Measurements from ENCODE around the gene PLXNB3.
"Not testable (repeated sequence)": the region's sequence is repeated elsewhere in the genome, so short reads cannot be mapped to it uniquely, and the experiment has no call there.

Gene PLXNB3

DNA sequence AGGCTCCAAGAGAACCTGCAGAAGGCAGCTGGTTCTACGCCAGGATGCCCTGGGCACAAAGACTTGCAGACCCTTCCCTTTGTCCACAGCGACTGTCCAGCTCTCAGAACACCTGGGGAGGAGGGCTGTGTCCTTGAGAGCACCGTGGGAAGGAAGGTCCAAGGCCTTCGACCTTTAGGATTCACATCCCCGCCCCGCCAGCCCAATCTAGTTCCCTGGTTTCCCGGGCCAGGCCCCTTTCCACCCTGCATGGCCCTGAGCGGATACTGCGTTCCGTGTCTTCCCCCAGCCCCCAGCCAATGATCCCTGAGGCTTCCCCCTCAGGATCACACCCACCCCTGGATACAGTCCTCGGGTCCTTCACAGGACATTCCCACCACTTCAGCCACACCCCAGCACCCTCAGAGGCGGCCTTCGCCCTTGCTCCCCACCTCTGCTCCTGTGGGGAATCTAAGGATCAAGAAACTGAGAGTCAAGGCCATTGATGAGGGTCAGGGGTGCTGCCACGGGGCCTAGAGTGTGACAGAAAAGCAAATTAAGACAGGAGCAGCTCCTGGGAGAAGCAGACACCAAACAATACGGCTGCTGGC, 30.3 kb upstream of the PLXNB3 start:
- no peak for DNase-seq

DNA sequence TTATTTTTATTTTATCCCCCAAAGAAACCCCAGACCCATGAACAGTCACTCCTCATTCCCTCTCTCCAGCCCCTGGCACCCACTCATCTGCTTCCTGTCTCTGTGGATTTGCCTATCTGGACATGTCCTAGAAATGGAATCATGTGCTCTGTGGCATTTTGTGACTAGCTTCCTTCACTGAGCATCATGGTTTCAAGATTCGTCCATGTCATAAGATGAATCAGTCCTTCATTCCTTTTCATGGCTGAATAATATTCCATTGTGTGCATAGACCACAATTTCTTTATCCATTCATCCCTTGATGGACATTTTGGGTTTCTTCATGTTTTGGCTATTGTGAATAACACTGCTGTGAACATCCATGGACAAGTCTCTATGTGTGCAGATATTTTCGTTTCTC, 29.2 kb upstream of the PLXNB3 start:
- DNase-seq, result no peak

DNA sequence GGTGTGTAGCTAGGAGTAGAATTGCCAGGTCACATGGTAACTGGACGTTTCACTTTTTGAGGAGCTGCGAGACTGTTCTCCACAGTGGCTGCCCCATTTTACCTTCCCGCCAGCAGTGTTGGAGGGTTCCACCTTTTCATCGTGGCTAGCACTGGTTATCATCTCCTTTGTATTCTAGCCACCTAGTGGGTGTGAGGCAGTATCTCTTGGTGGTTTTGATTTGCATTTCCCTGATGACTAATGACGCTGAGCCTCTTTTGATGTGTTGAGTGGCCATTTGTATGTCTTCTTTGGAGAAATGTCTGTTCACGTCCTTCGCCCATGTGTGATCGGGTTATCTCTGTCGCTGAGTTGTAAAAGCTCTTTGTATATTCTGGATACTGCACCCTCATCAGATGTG, 28.8 kb upstream of the PLXNB3 start:
- no peak for DNase-seq

DNA sequence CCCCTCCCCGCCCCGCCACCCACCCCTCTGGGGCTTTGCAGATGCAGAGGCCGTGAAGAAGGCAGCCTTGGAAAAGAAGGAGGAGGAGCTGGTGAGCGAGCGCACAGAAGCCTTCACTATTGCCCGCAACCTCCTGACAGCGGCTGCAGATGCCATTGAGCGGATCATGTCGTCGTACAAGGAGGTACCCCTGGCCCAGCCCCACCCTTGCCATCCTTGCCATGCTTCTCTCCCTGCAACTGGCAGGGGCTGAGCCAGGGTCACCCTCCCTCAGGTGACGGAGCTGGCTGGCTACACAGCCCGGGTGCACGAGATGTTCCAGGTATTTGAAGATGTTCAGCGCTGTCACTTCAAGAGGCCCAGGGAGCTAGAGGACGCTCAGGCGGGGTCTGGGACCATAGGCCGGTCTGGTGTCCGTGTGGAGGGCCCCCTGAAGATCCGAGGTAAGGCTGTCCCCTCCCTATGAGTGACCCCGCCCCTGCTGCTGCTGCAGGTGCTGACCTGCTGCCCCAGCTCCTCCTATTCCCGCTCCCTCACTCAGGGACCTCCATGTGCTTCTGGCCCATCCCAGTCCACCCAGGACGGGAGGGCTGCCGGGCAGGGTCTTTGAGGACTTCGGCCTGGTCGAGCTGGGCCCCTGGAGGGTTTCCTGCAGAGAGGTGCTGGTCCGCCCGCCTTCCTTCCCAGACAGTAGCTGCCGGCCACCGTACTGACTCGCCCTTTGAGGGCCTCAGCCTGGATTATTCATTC, 27.8 kb upstream of the PLXNB3 start:
- no peak for DNase-seq

DNA sequence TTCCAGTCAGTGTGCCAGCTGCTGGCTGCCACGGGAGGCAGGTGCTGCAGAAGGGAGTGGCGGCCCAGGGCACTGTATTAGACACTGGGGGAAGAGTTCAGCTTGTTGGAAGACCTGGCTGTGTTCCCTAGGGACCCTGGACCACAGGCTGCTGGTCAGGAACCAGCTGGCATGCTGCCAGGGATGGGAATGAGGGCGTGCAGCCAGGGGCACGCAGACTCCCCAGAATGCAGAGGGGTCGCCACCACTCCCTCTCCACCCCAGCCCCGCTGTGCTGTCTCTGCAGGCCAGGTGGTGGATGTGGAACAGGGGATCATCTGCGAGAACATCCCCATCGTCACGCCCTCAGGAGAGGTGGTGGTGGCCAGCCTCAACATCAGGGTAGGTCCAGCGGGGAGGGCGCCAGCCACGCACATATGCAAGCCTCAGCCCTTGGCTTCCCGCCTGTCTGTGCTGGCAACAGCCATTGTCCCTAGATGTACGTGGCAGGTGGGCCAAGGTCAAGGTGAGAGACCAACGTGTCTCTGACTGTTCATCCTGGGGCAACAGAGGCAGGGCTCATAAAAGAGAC, 27.1 kb upstream of the PLXNB3 start:
- no peak for DNase-seq

DNA sequence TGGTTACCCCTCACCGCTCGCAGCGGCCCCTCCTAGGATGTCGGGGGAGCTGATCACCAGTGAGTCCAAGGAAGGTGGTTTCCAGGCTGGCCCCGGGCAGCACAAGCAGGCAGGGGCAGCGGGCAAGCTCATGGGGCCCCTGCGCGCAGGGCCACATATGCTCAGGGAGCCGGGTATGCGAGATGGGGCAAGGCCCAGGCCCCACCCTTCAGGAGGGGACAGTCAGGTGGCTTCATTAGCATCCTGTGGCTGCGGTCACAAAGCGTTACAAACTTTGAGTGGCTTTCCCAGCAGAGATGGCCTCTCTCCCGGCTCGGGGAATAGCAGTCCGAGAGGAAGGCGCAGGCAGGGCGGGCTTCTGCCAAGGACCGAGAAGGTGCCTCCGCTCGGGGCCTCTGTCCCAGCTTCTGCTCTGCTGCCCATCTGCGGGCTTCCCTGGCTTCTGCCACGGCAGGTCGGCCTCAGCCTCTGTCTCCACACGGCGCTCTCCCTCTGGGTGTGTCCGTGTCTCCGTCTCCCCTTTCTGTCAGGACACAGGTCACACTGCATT, 25.9 kb upstream of the PLXNB3 start:
- DNase-seq, result no peak

DNA sequence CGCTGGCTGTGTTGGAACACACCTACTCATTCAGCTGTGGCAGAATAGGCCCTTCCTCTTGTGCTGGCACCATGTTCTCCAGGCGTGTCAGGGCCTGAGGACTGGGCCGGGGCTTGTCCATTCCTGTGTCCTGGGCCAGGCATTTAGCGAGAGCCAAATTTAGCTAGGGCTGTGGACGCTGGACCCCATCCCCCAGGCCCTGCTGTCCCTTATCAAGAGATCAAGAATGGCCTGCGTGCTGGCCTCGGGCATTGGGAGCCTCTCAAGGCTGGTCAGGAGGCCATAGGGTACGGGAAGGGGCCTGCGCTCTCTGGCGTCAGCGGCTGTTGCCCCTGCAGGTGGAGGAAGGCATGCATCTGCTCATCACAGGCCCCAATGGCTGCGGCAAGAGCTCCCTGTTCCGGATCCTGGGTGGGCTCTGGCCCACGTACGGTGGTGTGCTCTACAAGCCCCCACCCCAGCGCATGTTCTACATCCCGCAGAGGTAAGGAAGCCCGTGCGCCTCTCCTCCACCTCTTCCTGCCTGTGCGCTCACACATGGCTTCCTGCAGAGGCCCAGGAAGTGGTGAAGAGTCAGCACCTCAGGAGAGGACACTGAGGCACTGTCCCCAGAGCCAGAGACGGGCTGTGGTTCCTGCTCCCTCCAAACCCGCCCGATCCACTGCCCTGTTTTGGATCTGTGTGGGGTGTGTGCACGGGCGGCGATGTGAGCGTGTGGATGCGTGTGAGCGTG, 24.1 kb upstream of the PLXNB3 start:
- DNase-seq, result no peak

DNA sequence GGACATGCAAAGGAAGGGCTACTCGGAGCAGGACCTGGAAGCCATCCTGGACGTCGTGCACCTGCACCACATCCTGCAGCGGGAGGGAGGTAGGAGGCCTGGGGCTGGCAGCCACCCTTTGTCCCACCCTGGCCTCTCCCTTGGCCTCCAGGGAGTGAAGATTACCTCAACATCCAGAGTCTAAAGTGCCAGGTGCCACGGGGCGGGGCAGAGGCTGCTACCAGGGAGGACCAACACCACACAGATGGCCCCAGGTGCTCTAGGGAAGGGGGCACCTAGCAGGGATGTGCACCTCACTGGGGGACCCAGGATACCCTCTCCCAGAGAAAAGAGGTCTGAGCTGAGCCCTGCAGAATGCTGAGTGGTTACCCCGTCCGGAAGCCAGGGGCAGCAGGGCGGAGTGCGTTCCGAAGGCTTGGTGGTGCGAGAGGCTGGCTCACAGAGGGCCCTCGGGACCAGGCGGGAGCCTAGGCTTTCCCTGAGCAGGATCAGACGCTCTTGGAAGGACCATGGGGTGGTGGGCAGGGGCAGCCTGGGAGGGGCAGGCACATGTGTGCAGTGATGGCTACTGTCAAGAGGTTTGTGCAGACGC, 23.3 kb upstream of the PLXNB3 start:
- no peak for DNase-seq

DNA sequence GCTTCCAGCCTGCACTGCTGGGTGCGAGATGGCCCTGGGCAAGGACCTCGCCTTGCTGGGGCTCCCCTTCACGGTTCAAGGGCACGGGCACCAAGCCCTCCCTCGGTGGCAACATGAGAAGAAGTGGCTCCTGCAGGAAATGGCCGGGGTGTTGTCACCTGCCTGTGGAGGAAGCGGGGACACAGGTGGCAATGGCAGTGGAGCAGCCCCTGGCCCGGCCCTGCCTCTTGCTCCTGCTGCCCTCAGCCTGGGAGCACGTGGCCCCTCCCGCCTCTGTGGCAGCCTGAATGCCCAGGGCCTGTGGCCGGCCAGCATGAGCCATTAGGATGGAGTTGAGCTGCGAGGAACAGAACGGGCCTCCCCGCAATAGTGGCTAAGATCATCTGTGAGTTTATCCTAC, 22.6 kb upstream of the PLXNB3 start:
- DNase-seq, result no peak

DNA sequence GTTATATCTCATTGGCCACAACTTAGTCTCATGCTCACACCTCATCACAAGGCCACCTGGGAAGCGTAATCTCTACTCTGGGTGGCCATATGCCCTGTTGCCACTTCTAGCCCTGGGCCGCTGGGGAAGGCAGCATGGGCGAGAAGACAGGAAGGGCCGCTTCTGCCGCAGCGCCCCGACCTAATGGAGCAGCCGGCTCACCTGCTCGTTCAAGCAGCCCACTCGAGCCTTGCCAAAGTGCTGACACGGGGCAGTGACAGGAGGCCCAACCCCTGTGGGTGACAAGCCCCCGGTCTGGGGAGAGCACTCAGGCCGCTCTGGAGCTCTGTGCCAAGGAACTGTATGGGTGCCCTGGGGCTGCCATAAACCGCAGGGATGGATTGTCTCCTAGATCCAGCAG, 21.9 kb upstream of the PLXNB3 start:
- DNase-seq, result not testable (repeated sequence)

DNA sequence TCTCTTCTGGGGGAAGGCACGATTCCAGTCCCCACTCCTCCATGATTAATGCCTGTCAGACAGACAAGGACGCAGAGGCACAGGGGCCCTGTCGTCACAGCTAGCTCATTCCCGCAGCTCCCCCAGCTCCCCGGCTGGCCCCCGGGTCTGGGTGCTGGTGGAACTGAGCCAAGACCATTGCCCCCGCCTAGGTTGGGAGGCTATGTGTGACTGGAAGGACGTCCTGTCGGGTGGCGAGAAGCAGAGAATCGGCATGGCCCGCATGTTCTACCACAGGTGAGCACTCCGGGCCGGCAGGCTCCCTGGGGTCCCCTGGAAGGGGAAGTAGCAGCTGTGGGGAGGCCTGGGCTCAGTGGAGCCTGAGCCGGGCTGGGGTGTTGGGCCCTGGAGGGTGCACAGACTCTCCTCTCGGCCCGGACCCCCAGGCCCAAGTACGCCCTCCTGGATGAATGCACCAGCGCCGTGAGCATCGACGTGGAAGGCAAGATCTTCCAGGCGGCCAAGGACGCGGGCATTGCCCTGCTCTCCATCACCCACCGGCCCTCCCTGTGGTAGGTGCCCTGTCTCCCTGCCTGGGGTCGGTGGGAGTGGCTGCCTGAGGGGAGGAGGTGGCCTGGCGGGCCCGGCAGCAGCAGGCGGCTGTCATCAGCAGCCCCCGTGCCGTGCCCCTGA, 21.1 kb upstream of the PLXNB3 start:
- DNase-seq, result not testable (repeated sequence)

DNA sequence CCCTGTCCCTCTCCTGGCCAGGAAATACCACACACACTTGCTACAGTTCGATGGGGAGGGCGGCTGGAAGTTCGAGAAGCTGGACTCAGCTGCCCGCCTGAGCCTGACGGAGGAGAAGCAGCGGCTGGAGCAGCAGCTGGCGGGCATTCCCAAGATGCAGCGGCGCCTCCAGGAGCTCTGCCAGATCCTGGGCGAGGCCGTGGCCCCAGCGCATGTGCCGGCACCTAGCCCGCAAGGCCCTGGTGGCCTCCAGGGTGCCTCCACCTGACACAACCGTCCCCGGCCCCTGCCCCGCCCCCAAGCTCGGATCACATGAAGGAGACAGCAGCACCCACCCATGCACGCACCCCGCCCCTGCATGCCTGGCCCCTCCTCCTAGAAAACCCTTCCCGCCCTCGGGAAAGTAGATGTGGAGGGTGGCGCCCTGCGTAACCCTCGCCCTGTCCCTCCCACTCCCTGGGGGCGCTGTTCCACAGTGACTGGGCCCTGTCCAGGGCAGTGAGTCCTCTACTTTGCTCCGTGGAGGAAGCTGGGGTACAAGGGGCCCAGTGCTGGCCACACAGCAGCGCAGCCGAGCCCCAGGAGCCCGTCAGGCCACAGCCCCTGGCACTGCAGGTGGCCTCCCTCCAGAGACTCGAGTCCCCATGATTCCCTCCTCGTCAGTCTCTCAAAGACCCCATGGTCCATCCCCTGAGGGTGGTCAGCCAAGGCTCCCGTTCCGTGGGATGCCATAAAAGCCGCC, 20.4 kb upstream of the PLXNB3 start:
- not testable (repeated sequence) for DNase-seq

DNA sequence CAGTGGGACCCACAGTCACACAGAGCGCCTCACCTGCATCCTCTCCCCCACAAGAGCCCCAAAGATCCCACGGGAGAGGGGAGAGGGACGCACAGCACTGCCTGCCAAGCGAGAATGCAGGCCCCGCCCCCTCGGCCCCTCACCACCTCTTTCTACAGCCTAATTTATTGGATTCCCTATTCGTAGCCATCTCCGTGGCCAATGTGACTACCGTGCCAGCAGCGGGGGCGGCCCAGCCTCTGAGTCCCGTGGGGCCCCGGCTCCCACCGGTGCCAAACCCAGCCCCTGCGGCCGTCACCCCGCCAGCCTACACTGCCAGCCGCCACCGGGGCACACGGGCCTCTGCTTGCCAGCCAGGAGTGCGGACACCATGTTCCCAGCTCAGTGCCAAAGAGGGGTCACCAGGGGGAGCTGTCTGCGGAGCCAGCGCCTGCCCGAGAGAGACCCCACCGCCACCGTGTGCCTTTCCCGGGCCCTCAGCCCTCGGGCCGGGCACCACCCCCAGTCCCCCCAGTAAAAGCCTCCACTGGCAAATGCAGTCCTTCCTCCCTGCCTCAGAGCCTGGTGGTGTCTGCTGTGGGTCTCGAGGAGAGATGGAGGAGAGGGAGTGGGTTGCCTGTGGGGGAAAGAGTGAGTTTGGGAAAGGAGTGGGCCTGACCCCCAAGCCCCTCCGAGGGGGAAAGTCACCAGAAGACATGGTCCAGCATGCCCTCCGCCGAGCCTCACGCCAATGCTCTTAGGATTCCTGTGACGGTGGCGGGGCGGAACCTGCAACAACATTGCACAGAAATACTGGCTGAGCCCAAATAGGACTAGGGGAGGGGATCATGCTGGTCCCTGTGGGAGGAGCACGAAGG, 19.6 kb upstream of the PLXNB3 start:
- DNase-seq, result no peak

DNA sequence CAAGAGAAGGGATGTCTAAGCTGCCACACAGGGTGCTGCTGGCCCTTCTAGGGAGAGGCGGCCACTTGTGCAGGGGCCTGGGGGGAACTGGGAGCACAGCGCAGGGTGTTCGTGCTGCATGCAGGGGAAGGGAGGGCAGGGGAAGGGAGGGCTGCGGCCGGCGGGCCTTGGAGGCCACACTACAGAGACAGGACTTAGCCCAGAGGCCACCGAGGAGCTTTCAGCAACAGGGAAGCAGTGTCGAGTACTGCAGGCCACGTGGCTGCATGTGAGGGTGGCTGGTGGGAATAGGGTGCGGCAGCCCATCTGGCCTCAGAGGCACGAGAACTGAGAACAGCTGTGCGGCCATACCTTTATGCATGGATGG, 19.0 kb upstream of the PLXNB3 start:
- not testable (repeated sequence) for DNase-seq

DNA sequence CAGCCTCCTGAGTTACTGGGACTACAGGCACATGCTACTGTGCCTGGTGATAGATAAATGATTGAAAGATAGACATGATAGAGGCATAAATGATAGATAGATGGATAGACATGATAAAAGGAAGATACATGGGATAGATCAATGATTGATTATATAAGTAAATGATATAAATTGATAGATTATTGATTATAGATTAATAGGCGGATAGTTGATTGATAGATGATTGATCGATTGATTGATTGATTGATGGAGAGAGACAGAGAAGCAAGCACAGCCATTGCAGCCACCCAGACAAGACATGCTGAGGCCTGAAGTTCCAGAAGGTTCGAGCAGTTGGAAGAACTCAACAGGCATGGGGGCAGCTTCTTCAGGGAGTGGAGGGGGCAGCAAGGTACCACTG, 17.7 kb upstream of the PLXNB3 start:
- no peak for DNase-seq

DNA sequence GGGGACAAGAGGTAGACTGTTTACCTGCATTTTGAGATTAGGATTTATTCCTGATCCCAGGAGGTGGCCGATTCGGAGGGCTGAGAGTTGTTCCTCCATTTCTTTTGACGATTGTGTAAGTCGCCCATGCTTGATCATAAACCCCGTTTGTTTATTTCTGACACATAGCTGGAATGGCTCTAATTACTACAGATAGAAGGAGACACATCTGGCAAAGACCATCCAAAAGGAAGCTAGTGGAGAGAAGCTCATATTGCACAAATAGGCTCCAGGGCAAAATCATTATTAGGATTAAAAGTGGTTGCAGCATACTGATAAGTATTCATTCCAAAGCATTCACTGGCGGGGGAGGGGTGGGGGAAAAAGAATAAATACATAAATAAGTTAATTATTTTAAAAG, 17.1 kb upstream of the PLXNB3 start:
- DNase-seq, result not testable (repeated sequence)

DNA sequence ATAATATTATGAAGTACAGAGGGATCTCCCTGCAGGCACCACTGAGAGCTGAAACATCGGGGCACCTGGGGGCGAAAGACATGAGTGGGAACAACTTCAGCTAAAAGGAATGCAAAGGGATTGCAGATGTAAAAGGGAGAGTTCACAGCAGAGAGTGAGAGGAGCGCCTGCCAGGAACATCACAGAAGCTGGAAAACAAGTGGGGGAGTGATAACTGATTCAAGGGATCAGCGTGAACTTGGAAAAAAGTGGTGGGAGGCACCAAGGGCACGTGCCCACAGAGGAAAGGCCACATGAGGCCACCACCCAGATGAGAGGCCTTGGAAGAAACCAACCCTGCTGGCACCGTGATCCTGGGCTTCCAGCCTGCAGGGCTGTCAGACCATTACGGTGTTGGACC, 15.0 kb upstream of the PLXNB3 start:
- not testable (repeated sequence) for DNase-seq

DNA sequence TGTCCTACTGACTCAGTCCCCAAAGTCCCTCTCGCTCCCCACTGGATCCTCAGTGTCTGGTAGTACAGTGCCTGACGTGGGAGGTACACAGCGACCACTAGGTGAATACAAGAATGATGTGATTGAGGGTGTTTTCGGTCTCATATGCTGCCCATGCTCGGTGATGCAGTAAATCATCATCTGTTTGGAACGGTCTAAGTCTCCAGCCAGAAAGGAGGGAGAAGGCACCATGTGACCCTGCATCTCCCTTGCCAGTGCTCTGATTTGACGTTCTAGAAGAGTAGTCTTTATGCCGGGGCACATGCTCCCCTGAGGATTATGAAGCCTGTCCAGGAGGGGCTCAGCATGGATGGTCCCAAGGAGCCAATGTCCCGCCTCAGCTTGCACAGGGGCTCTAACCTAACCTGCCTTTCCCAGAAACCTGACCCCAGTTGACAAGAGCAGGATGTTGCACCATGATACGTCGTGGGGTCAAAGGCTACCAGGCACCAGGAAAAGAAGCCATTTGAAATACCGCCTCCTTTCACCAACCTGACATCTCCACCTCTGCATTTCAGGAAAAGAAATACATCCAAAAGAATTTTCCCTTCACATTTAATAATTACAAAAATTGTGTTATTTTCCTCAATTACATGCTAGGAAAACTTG, 13.8 kb upstream of the PLXNB3 start:
- peak in 1 of 2 experiments; percentile 12 for DNase-seq

DNA sequence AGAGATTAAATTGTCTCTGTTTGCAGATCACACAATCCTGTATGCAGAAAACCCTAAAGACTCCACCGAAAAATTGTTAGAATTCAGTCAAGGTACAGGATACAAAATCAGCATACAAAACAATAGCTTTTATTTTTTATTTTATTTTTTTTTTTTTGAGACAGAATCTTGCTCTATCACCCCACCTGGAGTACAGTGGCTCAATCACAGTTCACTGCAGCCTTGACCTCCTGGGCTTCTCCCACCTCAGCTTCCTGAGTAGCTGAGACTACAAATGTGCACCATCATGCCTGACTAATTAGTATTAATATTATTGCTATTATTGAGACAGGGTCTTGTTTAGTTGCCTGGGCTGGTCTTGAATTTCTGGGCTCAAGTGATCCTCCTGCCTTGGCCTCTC, 8.9 kb upstream of the PLXNB3 start:
- no peak for DNase-seq

DNA sequence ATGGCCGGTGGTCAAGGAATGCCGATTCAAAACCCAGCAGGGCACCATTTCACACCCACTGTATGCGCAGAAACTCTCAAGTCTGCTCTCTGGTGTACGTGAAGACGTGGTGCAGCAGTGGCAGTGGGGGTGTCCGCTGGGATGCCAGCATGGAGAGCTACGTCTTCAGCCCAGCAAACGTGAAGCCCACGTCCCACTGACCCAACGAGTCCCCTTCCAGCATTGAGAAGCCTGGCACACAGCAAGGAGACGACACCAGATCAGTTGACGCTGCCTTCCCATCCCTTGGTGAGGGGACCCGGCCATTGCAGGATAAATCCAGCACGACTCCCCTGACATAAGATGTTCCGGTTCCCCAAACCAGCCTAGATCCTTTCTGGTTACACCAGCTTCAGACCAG, 2.2 kb upstream of the PLXNB3 start:
- DNase-seq, result no peak
